Measurements from ENCODE around the gene MRPS5.

DNA sequence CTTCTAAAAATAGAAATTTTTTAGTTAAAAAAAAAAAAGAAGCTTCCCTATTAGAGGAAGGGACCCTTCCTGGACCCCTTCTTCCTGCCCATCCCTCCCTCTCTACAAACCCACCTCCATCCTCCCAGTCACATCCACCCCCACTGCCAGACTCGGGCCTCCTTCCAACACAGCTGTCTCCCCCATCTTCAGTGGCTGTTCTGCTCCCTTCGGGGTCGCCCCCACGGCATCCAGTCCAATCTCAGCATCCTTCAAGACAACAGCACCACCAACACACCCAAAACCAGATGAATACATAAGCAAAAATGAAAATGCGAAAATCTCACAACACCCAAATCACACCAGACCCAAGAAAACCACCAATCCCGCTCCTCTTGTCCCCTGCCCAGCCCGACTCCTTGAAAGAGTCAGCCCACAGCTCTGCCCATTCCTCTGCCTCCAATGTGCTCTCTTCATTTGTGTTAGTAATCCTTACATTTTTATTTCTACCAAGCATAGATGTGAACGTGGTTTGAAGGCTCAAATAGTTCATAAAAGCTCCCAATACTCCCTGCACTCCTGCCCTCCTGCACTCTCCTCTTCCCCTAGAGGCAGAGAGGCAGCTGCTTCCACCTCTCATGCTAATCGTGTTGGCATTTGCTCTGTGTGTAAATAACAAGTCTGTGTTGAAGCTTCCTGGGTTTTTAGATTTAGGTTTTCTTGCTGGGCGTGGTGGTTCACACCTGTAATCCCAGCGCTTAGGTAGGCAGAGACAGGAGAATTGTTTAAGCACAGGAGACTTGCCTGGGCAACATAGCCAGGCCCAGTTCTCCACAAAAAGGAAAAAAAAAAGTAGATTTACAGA, 59.1 kb downstream of the MRPS5 start:
- TF ChIP-seq, protein P1, sequence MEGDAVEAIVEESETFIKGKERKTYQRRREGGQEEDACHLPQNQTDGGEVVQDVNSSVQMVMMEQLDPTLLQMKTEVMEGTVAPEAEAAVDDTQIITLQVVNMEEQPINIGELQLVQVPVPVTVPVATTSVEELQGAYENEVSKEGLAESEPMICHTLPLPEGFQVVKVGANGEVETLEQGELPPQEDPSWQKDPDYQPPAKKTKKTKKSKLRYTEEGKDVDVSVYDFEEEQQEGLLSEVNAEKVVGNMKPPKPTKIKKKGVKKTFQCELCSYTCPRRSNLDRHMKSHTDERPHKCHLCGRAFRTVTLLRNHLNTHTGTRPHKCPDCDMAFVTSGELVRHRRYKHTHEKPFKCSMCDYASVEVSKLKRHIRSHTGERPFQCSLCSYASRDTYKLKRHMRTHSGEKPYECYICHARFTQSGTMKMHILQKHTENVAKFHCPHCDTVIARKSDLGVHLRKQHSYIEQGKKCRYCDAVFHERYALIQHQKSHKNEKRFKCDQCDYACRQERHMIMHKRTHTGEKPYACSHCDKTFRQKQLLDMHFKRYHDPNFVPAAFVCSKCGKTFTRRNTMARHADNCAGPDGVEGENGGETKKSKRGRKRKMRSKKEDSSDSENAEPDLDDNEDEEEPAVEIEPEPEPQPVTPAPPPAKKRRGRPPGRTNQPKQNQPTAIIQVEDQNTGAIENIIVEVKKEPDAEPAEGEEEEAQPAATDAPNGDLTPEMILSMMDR (IDR thresholded peaks at IDR 0.05 in 4 of 5, conservative IDR thresholded peaks at IDR 0.05 in 1 of 5), result no peak
- TF ChIP-seq POLR2A (IDR thresholded peaks at IDR 0.05), result no peak

Data from gastrocnemius medialis (tissue), 4 donors.